ENCODE results near the gene SPARCL1.
"Not testable (repeated sequence)": the region's sequence is repeated elsewhere in the genome, so short reads cannot be mapped to it uniquely, and the experiment has no call there.

The SPARCL1 gene

GRCh38 chr4:87529187-87529586, at the start of gene SPARCL1:
Gene SPARCL1, minus strand, starts transcription at chr4:87529376. Its CDS starts 29,802 bp downstream, at chr4:87499574.
- no peak for DNase-seq (ENCODE audit: low read depth in 2 of 2)

DNA sequence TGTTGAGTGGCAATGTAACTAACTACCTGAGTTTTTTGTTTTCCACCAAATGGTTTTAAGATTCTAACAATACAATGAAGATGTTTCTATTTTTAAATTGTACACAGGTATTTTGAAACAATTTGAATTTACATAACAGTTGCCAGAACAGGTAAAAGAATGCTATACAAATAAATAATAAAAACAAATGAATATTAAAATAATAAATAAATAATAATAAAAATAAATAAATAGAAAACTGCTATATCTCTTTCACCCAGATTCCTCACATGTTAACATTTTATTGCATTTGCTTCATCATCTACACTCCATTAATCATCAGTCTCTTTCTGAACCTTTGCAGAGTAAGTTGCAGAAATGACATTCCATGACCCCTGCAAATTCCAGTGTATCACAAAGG, 46.8 kb upstream of the SPARCL1 start:
- DNase-seq (ENCODE audit: low read depth in 2 of 2) = no peak

GRCh38 chr4:87575408-87575807, 46.2 kb upstream of the SPARCL1 start:
- DNase-seq (ENCODE audit: low read depth in 2 of 2) = no peak

GRCh38 chr4:87574996-87575395, 45.8 kb upstream of the SPARCL1 start:
- no peak for DNase-seq (ENCODE audit: low read depth in 2 of 2)

DNA sequence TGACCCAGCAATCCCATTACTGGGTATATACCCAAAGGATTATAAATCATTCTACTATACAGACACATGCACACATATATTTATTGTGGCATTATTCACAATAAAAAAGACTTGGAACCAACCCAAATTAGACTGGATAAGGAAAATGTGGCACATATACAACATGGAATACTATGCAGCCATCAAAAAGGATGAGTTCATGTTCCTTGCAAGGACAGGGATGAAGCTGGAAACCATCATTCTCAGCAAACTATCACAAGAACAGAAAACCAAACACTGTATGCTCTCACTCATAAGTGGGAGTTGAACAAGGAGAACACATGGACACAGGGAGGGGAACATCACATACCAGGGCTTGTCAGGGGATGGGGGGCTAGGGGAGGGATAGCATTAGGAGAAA, 45.2 kb upstream of the SPARCL1 start:
- not testable (repeated sequence) for DNase-seq (ENCODE audit: low read depth in 2 of 2)

DNA sequence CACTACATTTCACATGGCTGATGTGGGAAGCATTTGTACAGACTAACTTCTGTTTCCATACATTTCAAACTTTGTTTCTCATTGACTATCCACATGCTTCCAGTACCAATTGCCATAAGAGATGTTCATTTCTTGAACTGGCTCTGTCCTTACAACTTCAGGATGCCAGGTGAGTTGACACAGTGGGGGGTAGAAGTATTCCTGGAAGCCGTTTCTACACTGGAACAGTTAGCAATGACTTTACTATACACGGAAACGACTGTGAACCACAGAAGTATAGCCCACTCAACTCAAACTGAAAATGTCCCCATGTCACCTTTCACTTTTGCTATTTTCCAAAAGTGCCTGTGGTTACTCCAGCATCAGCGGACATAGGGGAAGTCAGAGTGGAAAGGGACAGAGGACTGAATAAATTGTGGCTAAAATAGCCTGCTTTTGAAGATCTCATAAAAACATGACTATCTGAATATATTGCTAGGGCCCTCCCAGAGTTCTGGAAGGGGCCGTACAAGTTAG, 41.2 kb upstream of the SPARCL1 start:
- no peak for DNase-seq (ENCODE audit: low read depth in 2 of 2)

DNA sequence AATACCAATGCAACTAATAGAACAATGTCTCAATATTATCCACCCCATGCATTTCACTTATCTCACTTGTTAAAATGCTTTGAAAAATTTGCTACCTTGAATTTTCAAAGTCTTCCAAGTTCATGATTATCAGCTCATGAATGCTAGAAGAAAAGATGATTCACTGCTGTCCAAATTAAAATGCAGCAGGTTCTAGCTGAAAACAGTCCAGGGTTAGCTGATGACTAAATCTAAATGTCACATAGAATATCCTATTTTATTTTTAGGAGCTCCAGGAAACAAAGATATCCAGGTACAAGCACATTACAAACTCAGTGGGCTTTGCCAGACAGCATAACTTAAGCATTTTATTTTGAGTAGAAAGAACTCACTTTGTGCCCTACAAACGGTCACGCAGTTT, 38.0 kb upstream of the SPARCL1 start:
- no peak for DNase-seq (ENCODE audit: low read depth in 2 of 2)

DNA sequence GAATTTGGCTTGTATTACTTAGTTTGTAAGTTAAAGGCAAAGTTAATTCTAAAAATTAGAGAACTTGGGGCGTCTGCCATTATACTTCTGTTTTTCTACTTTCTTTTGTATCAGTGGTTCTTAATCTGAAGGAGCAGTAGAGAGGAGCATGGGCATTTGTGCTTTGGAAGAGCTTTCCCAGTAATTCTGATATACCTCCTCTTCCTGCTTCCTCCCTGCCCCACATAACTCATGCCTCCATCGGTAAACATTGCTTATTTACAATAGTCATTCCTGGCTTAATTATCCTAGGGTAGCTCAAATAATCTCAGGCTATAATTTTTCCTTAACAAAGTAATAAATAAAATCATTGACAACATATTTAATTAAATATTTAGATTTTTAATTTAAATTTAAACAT, 37.1 kb upstream of the SPARCL1 start:
- DNase-seq (ENCODE audit: low read depth in 2 of 2) = no peak

DNA sequence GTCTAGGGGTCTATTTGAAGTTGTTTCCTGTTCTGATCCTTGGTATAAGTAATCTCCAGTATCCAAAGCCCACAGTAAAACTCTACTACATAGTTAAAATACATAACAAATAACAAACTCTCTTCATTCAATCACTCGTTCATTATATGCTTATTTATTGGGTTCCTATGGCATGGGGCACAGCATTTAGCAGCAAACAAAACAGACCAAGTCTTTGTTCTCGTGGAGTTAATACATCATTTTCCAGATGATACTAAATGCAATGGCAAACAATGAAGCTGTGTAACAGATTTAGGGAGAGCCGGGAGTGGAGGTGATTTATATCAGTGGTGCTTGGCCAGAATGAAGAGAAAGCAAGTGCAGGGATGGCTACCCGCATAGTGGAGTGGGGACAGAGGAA, 36.6 kb upstream of the SPARCL1 start:
- DNase-seq (ENCODE audit: low read depth in 2 of 2) = no peak

DNA sequence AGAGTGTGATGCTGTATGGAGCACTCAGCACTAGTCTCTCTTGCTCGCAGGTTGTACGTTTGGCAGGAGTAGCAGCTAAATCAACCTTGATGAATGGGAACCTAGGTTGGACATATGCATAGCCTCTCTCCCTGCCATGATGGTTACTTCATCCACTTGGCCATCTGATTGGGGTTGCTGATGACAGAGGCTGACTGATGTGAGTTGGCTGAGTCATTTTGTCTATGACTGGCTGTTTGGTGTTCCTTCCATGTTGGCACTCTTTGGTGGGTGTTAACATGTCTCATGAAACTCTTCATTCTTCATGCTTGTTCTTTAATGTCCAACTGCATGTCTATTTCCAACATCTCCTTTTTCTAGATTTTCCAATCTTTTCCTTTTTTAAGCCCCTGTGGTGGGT, 31.6 kb upstream of the SPARCL1 start:
- no peak for DNase-seq (ENCODE audit: low read depth in 2 of 2)

GRCh38 chr4:87559090-87559837, 30.1 kb upstream of the SPARCL1 start:
- DNase-seq (ENCODE audit: low read depth in 2 of 2) = peak; percentile 8 to 25

DNA sequence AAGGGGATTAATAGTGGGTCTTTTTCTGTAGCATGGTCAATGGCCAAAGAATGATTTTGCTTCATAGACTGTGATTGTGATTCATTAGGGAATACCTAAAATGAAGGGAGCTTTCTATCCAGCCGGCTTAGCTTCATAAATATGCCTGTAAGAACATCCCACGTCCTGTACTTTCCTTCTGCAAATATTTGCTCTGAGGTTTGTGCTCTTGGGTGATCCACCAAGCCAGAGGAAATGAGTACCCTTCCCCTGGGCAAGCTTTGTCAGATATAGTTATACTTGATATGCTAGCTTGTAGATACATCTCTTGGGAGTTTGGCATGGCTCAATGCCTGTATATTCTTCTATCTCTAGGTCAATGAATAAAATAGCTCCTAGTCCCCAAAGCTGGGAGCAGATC, 28.2 kb upstream of the SPARCL1 start:
- no peak for DNase-seq (ENCODE audit: low read depth in 2 of 2)

DNA sequence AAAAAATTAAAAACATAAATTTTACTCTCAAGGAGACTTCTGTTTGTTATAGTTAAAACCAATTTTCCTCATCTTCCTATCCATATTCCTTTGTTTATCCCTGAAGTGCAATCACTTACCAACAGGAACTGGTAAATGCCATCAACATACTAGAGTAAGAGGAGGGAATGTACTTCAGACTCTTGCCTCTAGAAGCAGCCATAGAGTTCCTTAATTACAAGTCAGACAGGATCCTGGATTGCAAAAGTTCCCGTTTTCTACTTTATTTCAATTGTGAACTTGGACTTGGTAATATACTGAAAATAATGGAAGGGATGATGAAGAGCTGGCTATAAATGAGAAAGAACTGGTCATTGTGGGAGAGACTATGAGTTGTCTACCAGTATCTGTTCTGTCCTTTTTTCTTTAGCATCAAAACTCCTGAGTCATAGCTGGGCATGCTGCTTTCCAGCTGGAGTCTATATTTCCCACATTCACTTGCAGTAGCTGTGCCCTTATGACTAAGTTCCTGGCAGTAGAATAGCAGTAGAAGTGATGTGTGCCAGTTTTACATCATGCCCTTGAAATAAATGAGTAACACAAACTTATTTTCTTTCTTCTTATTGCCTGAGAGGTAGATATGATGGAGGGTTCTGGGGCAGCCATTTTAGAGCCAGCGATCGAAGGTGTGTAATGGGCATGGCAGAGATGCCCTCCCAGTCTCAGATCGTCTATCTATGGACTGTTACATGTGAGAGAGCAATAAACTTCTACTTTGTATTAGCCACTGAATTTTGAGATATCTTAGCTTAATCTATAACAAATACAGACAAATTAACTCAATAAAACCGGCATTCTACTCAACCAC, 26.8 kb upstream of the SPARCL1 start:
- no peak for DNase-seq (ENCODE audit: low read depth in 2 of 2)

GRCh38 chr4:87553182-87553581, 24.0 kb upstream of the SPARCL1 start:
- no peak for DNase-seq (ENCODE audit: low read depth in 2 of 2)

DNA sequence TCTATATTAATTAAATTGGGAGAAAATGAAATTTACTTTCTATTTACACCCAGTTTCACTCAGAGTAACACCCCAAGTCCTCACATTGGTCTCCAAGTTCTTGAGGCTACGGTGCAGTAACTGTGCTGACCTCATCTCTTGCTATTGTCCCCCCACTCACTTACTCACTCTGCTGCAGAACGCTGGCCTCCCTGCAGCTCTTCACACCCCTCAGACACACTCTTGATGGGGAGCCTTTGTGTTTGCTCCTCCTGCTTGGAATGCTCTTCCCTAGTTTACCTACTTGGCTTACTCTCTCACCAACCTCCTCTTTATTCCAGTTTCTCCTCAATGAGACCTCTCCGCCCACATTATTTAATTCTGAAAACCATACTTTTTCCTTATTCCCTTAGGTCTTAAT, 22.2 kb upstream of the SPARCL1 start:
- no peak for DNase-seq (ENCODE audit: low read depth in 2 of 2)

DNA sequence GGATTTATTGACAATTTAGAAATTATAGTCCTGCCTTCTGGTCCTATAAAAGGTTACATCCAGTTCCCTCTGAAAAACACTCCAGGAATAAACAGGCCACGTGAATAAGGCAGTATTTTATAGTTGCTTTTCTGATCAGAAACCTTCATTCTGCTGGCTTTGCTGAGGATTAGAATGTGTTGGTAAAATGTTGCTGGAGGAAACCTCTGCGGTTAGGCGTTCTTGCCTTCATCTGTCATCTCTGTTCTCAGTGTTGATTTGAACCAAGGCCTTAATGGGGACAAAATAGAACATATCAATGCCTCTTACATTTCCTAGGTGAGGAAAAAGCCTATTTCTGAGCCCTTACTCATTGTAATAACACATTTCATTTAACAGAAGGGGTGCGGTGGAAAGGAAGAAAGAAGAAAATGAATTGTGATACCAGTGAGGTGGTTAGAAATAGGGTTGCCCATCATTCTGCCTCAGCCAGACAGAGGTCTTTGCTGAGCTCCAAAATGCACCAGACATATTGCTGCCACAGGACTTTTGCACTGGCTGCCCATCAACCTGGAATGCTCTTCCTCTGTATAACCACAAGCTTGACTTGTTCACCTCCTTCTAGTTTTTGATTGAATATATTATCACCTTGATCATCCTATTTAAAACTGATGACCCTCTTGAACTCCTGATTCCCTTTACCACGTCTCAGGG, 18.0 kb upstream of the SPARCL1 start:
- no peak for DNase-seq (ENCODE audit: low read depth in 2 of 2)

DNA sequence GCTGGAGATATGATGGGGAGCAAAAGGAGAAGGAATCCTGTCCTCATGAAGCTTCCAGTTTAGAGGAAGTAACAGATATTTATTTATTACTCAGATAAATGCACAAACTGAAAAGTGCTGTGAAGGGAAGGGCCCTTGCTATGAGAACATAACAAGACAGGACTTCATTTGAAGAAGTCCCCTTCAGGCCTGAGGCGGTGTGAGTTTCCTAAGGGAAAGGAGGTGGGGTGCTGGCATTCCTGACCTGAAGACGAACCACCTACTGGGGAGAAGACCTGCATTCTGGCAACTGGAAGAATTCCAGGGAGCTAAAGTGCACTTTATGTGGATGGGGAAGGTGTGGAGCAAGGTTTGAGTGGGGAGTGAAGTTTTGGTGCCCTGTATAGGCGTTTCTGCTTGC, 15.9 kb upstream of the SPARCL1 start:
- no peak for DNase-seq (ENCODE audit: low read depth in 2 of 2)

GRCh38 chr4:87543835-87544461, 14.8 kb upstream of the SPARCL1 start:
- DNase-seq (ENCODE audit: low read depth in 2 of 2) = no peak

DNA sequence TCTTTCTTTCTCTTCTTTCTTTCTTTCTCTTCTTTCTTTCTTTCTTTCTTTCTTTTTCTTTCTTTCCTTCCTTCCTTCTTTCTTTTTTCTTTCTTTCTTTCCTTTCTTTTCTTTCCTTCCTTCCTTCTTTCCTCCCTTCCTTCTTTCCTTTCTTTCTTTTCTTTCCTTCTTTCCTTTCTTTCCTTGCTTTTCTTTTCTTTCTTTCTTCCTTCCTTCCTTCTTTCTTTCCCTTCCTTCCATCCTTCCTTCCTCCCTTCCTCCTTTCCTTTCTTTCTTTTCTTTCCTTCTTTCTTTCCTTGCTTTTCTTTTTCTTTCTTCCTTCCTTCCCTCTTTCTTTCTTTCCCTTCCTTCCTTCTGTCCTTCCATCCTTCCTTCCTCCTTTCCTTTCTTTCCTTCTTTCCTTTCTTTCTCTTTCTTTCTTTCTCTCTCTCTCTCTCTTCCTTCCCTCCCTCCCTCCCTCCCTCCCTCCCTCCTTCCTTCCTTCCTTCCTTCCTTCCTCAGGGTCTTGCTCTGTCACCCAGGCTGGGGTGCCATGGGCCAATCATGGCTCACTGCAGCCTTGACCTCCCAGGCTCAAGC, 13.6 kb upstream of the SPARCL1 start:
- no peak for DNase-seq (ENCODE audit: low read depth in 2 of 2)

DNA sequence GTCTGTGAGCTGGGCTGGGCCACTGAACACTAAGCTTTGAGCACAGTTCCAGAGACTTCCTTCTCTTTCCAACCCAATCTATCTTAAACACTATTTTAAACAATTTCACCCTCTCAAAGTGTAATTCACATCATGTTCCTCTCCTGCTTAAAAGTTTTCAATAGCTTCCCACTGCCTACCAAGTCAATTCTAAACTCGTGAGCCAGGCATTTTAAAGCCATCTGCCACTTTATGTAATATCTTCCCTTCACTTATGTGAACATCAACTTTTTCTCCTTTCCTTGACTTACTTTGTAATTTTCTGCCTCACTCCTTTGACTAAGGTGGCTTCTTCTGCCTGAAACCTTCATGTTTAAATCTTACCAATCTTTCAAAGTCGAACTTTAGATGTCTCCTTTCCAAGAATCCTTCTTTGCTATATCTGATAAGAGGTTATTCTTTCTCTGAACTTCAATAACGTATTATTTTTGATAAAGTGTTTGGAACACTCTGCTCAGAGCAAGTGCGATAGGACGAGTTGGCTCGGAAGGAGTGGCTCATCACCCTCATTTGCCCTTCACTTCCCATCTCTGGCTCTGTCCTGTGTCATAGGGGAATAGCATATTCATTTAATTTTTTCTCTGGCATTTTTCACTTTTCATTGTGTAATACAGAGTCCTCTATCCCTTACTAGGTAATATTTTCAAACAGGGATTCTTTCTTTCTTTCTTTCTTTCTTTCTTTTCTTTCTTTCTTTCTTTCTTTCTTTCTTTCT, 13.0 kb upstream of the SPARCL1 start:
- DNase-seq (ENCODE audit: low read depth in 2 of 2) = no peak

- no peak for DNase-seq (ENCODE audit: low read depth in 2 of 2)
Measured at GRCh38 chr4:87541521-87541920, 12.3 kb upstream of the SPARCL1 start.
